ENCODE data around the gene PHACTR2. TPM values are rescaled to one million over a fixed set of nuclear protein-coding genes. Genes with fewer than 3 reads are reported as not detected.

PHACTR2 gene
- total RNA-seq, 2 donors from 2014 or later = 17.9 to 35.6 TPM

GRCh38 chr6:143745166-143746133 lies 67.7 kb downstream of the PHACTR2 start:
- DNase-seq (peak; percentile 39 to 69 (median 51)), ATAC-seq (peak; percentile 79)
- intact Hi-C loops (cut with DNase I) = no loop called here
- Histone ChIP-seq H3K27ac (peak overlapping the region; percentile 66 to 84 (median 78)), H3K4me3 (no peak overlapping the region), H3K27me3 (no peaks in the 10 kb centered on the region), H3K36me3 (replicated peaks in 1 of 2; ENCODE audit: insufficient read depth in 1 of 2, low read depth in 2 of 2) (no peaks in the 10 kb centered on the region), H3K9me3 (no peaks in the 10 kb centered on the region), H3K4me1 (peaks cover 52% of the 10 kb centered on the region)
- WGBS, 2 donors = 15% methylated on average over 19 to 22 of the region's 22 CpGs
- no peak for TF ChIP-seq CTCF (IDR thresholded peaks at IDR 0.05)
- peak in 2 of 3 donors; percentile 26 to 43 for TF ChIP-seq POLR2A (IDR thresholded peaks at IDR 0.05)

- peak in 3 of 4 donors; percentile 35 to 68 (median 65) for DNase-seq
- peak overlapping the region; percentile 66 to 84 (median 78) for H3K27ac ChIP-seq
Measured at GRCh38 chr6:143746202-143747119, 68.7 kb downstream of the PHACTR2 start.

GRCh38 chr6:143747347-143747842 lies 69.6 kb downstream of the PHACTR2 start:
- intact Hi-C loops (cut with DNase I) = no loop called here
- ATAC-seq = no peak
- Histone ChIP-seq H3K9me3 (no peaks in the 10 kb centered on the region), H3K27ac (peak overlapping the region in 1 of 4 donors; percentile 84), H3K4me3 (no peak overlapping the region), H3K36me3 (replicated peaks in 1 of 2; ENCODE audit: insufficient read depth in 1 of 2, low read depth in 2 of 2) (no peaks in the 10 kb centered on the region), H3K27me3 (no peaks in the 10 kb centered on the region), H3K4me1 (peaks cover 52% of the 10 kb centered on the region)
- DNase-seq = peak in 2 of 4 donors; percentile 23
- WGBS, 2 donors = 32 to 44% methylated on average over 8 of the region's 8 CpGs
- TF ChIP-seq POLR2A (IDR thresholded peaks at IDR 0.05) (no peak), CTCF (IDR thresholded peaks at IDR 0.05) (no peak)

More at GRCh38 chr6:143746202-143747119, 68.7 kb downstream of the PHACTR2 start:
- Histone ChIP-seq H3K4me3 (no peak overlapping the region), H3K9me3 (no peaks in the 10 kb centered on the region), H3K27me3 (no peaks in the 10 kb centered on the region), H3K4me1 (peaks cover 52% of the 10 kb centered on the region), H3K36me3 (replicated peaks in 1 of 2; ENCODE audit: insufficient read depth in 1 of 2, low read depth in 2 of 2) (no peaks in the 10 kb centered on the region)
- no peak for TF ChIP-seq CTCF (IDR thresholded peaks at IDR 0.05)
- 14 to 26% methylated on average over 10 to 12 of the region's 12 CpGs for WGBS, 2 donors
- intact Hi-C loops (cut with DNase I) = no loop called here
- peak; percentile 15 for ATAC-seq

GRCh38 chr6:143749891-143750290 lies 72.1 kb downstream of the PHACTR2 start:
- H3K4me1 ChIP-seq = peaks cover 32% of the 10 kb centered on the region
- 94 to 97% methylated on average over 1 of the region's 1 CpG for WGBS, 2 donors
- TF ChIP-seq POLR2A (IDR thresholded peaks at IDR 0.05) (no peak), CTCF (IDR thresholded peaks at IDR 0.05) (no peak)

More at GRCh38 chr6:143749891-143750290, 72.1 kb downstream of the PHACTR2 start:
- intact Hi-C loops (cut with DNase I) = no loop called here
- DNase-seq (no peak), ATAC-seq (no peak)
- Histone ChIP-seq H3K27me3 (no peaks in the 10 kb centered on the region), H3K27ac (no peak overlapping the region), H3K9me3 (no peaks in the 10 kb centered on the region), H3K4me3 (no peak overlapping the region), H3K36me3 (replicated peaks in 1 of 2; ENCODE audit: insufficient read depth in 1 of 2, low read depth in 2 of 2) (no peaks in the 10 kb centered on the region)

Data from body of pancreas (tissue), 4 donors.